HepG2 (cell line): Measurements from ENCODE around the gene LIFR.

Experiments used
- EHMT2 ChIP-seq: fragments of 200-600 bp; sonication (generic); IDR thresholded peaks from 2 replicates; pipeline ENCODE4 v1.7.0; 2017; ENCODE audit warnings: antibody characterized with exemption, low read depth, low read length, borderline replicate concordance
- FOXK2 ChIP-seq: fragments of 450-650 bp; IDR thresholded peaks from 2 replicates; pipeline ENCODE4 v1.6.1; 2016
- POLR2AphosphoS2 ChIP-seq: IDR thresholded peaks from 2 replicates; pipeline ENCODE4 v1.6.1; 2011; ENCODE audit warnings: low read depth, low read length, improper control_type of control experiment
- SMAD3 ChIP-seq: sonication (generic); formaldehyde crosslinking; IDR thresholded peaks from 2 replicates; pipeline ENCODE4 v1.4.0; 2020; ENCODE audit warnings: missing genetic modification reagents
- SP1 ChIP-seq, 2 experiments: fragments of 450-650 bp in 1 of 2; sonication (generic) in 1 of 2; formaldehyde crosslinking in 1 of 2; IDR thresholded peaks; 2 replicates each; pipeline versions ENCODE4 v1.4.0 to v1.6.1; 2016 to 2020; ENCODE audit warnings: missing genetic modification reagents in 1 of 2
- TP53 ChIP-seq: sonication (generic); formaldehyde crosslinking; conservative IDR thresholded peaks from 2 replicates; pipeline ENCODE4 v1.4.0; 2020; ENCODE audit warnings: missing genetic modification reagents
- TF ChIP-seq, protein P1 (sequence below): sonication (generic); formaldehyde crosslinking; IDR thresholded peaks from 2 replicates; pipeline ENCODE4 v1.4.0; 2020; ENCODE audit warnings: mild to moderate bottlenecking, missing genetic modification reagents
- TF ChIP-seq, protein P2 (sequence below): sonication (generic); formaldehyde crosslinking; IDR thresholded peaks from 2 replicates; pipeline ENCODE4 v1.4.0; 2020; ENCODE audit warnings: low read depth, mild to moderate bottlenecking, missing genetic modification reagents

DNA sequence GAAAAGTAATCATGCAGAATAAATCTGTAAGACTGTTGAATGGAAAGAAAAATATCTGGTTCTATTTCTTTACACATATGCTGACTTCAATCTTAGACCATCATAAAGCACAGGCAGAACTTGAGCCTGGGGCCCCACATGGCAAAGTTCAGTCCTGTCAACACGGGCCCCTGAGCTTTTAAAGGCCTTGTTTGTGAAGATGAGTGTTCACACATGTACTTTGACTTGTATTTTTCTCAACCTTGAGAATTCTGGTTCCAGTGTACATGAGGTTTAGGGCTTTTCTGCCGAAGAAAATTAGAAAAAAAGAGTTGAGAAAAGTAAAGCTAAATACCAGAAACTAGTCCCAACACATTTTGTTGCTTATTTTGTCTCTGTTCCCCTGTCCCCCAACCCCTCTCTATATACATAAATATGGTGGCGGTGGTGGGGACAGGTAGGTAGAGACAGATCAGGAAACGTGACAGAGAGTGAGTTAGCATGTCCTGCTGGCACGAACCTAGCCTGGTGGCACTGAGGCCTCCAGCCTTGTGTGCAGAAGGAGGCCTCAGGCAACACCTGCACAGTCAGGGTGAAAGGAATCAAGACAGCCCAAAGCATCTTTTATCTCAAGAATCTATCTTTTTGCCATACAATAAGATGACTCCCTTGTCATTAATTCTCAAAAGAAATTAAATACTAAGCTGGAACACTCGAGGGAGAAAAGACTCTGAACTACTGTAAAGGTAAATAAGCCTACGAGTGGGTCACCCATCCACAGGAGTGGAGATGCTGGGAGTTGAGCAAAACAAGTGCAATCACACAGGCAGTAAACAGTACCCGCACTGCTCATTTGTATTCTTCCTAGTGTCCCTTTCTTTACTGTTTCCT lies 22.9 kb downstream of the LIFR start:
- TF ChIP-seq FOXK2 (peak; percentile 73), SMAD3 (peak; percentile 77; the same call in 1 of the 2 replicates), SP1 (IDR thresholded peaks at IDR 0.05) (no peak), SP1 (CRISPR knock-in tag; IDR thresholded peaks at IDR 0.05) (no peak), POLR2AphosphoS2 (no peak), TP53 (CRISPR knock-in tag) (no peak), EHMT2 (0 out of 2 replicates have a peak, but pooled peaks have one; percentile 31)
- TF ChIP-seq, protein P1, sequence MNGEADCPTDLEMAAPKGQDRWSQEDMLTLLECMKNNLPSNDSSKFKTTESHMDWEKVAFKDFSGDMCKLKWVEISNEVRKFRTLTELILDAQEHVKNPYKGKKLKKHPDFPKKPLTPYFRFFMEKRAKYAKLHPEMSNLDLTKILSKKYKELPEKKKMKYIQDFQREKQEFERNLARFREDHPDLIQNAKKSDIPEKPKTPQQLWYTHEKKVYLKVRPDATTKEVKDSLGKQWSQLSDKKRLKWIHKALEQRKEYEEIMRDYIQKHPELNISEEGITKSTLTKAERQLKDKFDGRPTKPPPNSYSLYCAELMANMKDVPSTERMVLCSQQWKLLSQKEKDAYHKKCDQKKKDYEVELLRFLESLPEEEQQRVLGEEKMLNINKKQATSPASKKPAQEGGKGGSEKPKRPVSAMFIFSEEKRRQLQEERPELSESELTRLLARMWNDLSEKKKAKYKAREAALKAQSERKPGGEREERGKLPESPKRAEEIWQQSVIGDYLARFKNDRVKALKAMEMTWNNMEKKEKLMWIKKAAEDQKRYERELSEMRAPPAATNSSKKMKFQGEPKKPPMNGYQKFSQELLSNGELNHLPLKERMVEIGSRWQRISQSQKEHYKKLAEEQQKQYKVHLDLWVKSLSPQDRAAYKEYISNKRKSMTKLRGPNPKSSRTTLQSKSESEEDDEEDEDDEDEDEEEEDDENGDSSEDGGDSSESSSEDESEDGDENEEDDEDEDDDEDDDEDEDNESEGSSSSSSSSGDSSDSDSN (CRISPR knock-in tag) = no peak
- TF ChIP-seq, protein P2, sequence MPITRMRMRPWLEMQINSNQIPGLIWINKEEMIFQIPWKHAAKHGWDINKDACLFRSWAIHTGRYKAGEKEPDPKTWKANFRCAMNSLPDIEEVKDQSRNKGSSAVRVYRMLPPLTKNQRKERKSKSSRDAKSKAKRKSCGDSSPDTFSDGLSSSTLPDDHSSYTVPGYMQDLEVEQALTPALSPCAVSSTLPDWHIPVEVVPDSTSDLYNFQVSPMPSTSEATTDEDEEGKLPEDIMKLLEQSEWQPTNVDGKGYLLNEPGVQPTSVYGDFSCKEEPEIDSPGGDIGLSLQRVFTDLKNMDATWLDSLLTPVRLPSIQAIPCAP (CRISPR knock-in tag) = no peak
